GM19240 (cell line): Measurements from ENCODE around the gene IL33.

Experiments used
- DNase-seq: peaks from one replicate; pipeline ENCODE4 v3.0.0; 2011; ENCODE audit warnings: low spot score; ENCODE audit not compliant: insufficient read length

IL33 gene

DNA sequence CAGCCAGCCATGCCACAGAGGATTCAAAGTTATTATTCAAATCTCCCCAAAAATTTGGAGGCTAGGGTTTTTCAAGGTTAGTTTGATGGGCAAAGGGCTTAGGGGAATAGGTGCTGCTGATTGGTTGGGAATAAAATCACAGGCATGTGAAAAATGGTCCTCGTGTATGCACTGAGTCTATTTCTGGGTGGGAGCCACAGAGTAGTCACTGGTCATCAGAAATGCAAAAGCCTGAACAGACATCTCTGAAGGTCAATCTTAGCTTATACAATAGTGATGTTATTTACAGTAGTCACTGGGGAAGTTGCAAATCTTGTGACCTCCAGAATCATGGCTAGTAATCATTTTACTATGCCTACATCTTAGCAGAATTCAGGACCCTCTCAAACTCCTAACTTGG is 1.3 kb downstream of the IL33 start:
- DNase-seq = no peak

DNA sequence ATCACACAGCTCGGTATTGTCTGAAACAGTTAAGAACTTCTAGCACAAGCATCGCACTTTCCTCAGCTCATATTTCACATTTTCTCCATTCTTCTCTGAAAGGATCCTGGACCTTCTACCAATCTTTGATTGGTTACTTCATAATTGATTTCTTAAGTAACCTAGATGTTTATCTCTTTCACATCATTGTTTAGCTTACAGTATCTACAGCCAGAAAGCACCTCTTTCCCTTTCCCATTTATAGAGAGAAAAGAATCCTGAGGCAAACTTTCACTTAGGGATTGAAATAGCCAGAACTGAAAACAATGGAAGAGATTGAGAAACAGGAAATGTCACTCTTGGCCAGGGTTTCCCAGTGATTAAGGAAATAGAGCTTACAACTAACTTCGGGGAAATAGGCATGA is 2.5 kb downstream of the IL33 start:
- DNase-seq = no peak

DNA sequence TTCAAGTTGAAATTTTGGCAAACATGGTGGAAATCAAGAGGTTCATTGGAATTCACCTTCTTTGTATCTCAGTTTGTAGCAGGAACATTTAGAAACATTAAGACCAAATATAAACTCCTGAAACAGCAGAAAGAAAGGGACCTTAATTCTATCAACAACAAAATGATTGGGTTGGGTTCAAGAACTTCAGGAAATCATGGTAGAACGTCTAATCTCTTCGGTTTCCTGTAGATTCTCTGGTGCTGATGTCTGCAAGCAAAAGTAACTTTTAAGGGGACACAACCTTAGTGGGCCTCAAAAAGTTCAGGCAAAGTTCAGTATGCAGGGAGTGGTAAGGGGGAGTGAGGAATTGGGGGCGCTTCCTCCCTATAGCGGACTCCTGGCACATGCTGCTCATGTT is 3.4 kb downstream of the IL33 start:
- DNase-seq = no peak

DNA sequence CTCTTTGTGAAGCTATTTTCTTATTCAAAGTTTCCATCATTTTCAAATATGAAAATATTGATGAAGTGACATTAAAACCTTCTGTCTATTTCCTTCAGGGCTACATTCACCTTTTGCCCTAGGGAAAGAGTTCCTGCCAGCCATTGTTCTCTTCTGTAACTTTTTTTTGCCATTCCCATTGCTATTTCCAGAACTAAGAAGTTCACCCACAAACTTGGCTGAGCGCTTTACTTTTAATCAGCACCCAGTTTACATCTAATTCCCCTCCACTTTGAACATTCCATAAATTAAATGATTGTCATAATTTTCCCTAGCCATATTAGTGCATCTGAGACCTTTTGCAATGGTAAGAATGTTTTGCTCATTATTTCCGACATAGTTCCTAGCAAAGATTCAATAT is 4.4 kb downstream of the IL33 start:
- no peak for DNase-seq

DNA sequence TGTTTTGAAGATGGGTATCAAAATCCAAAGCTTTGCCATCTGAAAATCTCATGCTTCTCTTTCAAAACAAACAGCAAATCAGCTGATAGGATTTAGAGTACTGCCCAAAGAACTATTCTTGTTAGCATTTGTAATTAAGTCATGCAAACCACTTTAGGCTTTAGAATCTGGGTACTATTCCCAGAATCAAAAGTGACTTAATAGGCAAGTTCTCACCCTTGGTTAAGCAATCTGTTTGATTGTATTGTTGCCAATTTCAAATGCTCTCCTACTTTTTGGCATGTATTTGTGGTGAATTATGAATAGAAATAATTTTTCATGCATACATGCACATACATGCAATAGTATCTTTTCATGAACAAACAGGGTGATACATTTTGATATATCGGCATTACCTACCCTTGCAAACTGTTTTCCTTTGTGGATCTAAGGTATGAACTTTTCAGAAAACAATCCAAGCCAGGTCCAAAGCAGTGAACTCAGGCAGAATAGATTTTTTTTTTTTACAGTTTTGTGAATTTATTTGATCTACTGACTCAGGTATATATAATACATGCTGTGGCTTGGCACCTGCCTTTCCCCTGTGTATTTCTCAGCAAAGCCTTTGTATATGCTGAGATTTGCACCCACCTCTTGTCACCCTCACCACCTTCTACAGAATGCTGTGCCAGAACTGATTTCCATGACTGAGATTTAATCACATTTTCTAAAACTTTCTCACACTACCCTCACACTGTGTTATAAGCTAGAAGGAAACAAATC is 9.0 kb downstream of the IL33 start:
- no peak for DNase-seq

DNA sequence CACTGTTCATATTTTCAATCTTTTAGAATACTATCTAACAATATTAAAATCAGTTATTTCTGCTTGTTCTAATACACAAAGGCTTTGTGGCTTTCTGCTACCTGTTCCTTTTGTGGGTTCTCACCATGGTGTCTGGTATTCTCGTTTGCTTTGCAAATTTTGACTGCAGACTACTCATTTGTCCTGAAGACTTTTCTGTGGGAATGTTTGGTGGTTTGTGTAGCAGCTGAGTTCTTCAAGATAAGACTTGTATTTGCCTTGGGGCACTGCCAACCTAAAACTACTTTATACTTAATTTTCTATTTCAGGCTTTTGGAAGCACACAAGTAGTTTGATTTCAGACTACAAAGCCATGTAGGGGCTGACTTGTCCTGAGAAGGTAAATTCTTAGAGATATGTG is 11.1 kb downstream of the IL33 start:
- DNase-seq = no peak

DNA sequence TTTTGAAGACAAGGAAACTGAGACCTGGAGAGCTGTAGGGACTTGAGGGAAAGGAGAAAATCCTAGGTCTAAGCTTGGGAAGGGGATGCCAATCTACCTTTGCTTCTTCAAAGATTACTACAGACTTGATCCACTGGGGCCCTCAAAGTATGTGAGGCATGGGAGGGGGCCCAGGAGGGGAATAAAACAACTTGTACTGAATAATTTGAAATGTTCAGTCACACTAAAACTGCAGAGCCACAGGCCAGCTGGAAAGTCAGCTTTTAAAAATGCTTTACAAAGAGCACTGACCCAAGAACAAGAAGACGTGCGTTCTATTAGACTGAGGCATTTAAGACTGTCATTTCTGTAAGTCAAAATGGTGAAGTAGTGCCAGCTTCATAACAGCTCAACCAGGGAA is 13.6 kb downstream of the IL33 start:
- DNase-seq = no peak

DNA sequence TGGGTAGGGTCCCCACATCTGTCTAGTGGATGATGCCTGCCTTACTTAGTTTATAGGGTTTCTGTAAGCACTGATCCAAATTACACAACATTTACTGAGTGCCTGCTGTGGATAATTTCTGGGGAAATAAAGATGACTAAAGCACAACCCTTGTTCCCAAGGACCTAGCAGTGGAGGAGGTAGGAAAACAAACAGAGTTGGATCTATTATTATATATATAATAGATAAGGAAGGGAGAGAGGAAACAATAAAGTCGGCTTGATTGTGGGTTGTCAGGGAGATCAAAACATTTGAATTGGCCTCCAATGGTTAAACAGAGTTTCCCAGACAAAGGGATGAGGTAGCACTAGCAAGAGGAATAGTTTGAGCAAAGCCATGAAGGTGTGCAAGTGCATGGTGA is 14.0 kb downstream of the IL33 start:
- DNase-seq = no peak

DNA sequence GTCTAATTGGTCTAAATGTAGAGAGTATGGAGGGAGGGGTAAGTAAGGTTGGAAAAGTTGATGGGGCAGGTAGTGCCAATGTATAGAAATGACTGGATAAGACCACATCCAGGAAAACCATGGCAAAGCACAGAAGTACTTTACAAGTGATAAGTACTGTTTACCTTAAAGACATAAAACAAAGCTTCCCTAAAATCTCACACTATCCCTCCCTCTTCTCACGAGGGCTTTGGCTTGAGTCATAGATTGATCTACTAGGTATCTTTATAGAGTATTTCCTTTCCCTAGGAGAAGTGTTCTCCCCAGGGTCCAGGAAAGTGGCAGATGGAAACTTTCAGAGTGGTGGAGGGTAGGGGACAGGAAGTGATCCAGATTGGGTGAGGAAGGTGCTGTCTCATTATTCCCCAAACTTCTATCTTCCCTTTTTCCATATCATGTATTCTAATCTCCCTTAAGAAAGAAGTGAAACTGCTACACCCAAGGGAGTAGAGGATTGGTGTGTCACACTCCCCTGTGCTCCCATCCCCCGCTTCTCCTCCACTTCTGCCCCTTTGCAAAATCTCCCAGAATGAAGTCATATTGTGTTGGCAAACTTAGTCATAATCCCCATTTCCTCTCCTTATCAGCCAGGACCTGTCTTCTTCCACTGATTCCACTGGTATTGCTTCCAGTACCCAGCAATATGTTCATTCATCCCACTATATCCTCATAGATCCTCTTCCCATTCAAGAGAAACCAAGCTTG is 14.6 kb downstream of the IL33 start:
- no peak for DNase-seq

DNA sequence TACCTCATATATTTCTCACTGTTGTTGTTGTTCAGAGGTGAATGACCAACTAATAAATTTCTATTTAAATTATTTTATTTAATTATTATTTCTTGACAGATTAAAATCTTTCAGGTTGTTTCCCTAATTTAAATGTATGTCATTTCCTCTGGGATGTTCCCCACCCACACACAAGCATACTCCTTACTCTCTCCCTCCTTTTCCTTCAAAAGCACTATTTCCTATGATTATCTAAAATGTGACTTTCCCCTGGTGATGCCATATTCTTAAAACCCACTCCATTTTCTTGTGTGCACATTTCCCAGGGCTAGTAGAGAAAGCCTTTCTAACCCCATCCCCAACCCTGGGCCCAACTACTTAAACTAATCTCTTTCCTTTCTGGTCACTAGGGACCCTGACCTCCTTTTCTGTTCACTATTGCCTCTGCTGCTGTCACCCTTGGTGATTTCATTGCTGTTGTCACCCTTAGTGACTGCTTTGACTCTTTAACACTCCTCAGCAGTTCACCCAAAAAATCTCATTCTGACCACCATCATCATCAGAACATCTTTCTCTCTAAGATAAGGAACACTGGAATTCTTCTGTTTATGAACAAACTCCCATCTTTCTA is 16.8 kb downstream of the IL33 start:
- DNase-seq = no peak

DNA sequence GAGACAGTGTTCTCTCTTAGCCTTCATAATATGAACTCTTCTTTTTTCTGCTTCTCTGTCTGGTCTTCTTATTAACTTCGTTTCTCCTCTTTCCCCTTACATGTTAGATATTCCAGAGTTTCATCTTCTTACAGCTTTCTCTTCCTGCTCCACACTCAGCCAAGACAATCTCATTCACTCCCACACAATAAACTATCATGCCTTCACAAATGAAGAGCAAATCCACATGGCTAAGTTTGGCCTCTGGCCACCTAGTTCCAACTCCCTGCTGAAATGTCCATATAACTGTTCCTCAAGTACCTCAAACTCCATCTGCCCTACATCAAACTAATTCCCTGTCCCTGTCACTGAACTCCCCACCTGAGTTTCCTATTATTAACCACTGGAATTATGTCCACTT is 18.4 kb downstream of the IL33 start:
- DNase-seq = no peak

DNA sequence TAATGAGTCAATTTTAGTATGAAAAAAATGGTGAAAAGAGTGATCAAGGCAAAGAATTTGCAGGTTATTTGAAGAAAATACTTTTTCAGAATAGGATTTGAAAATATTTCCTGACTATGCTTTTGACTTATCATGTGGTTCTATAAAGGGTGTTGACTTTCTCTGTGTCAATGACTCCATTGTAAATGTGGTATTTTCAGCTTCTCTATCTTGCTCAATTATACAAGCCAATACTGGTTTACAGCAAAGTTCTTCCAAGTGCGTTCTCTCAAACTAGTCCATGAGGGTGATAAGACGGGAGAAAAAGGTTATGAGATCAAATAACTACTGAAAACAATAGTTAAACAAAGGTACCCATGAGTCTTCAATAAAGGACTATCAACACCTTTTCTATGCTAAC is 21.7 kb downstream of the IL33 start:
- no peak for DNase-seq

DNA sequence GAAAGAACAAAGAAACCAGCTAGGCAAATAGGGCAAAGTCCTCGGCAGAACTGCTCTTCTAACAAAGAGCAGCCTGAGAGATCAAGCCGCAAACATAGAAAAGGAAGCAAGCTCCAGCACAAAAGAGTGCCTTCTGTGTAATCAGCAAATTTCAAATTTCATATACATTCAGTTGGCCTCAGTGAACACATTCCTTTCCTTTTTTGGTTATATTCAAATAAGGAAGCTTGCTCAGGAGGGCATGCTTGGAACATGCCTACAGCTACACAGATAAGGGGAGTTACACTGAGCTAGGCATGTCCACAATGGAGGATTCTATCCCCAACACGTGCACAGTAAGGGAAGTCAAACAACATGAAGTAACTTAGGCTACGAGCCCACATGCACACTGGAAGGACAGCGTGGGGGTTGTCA is 23.4 kb downstream of the IL33 start:
- DNase-seq = no peak

DNA sequence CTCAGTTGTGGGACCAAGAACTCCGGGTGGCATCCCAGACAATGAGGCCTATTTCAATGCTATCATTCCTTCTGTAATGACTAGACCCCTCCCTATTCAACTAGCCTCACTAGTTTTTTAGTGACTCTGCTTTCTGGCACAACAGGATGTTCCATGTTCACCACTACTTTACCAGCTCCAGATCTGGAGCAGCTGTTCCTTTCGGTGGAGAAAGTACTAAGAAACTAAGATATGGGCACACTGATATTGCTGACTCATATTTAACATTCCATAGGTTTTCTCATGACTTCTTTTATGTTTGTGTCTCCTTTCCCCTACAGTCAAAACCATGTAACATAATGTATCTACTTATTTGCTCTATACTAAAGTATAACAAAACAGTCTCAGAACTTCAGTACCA is 24.1 kb downstream of the IL33 start:
- DNase-seq = no peak

DNA sequence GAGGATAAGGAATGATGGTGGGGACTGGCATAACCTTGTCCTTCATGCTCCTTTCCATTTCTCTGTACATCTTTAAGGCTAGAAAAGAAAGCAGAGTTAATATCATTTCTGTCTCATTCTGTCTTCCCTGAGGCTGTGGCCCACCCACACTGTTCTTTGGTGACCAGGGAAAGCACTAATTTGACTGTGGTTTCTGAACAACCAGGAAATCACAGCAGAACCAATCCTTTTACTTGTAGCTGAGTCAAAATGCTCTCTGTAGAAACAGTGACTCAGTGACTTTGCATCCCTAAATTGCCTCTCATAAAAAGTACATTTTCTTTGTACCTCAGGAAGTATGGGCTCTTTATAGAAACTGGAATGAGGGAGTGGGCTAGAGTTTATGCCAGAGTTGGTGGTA is 28.1 kb downstream of the IL33 start:
- peak; percentile 14 for DNase-seq

DNA sequence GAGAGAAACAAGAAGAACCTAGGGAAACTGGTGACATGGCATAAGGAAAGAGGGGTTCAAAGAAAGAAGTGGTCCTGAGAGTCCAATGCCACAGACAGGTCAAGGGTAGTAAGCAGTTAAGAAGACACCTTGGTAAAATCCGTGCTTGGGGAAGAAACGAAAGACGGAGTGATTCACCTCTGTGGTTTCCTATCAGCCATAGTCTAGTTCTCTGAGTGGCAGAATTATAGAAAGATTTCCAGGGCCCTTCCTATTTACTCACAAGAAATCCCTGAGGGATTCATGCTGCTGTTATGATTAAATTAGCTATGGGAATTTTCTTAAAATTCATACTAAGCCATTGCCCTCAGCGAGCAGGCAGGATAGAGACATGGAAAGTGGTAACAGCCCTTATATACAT is 31.7 kb downstream of the IL33 start:
- DNase-seq = no peak

DNA sequence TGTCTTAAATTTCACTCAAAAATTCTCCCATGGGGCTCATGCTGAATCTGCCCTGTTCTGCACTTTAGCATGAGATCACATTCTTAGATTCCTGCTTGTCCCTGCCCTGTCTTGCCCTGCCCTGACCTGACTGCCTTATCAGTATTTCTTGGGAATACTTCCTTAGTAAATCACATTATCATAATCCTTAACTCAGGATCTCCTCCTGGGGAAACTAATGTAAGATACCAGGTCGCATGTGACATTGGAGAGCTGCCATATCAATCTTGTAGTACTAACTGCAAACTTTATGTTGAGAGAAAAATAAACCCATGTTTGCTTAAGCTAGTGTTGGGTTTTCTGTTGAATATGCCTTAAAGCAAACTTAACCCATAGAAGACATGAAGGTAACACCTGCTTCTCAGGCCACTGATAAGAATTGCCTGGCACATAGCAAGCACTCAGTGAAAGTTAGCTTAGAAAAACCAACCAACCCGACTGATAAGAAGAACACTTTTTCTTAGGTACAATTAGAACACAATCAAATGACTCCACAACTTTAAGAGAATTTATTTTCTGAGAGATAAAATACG is 53.3 kb downstream of the IL33 start:
- no peak for DNase-seq

DNA sequence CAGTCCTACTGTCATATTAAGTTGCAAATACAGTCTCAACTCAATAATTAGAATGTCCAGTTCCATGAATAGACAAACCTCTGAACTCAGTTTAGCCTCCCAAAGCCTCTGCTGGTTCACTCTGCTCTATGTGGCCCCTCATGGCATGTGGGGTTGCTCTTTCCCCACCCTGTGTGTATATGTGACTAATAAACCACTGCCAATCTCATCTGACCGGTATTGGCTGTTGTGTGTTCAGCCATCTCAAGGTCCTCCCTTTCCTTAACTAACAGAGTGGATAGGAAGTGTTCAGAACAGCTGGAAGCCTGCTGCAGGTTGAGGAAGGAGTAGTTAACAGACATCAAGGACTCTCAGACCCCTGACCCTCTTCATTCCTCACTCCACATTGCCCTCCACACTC is 55.3 kb downstream of the IL33 start:
- no peak for DNase-seq

DNA sequence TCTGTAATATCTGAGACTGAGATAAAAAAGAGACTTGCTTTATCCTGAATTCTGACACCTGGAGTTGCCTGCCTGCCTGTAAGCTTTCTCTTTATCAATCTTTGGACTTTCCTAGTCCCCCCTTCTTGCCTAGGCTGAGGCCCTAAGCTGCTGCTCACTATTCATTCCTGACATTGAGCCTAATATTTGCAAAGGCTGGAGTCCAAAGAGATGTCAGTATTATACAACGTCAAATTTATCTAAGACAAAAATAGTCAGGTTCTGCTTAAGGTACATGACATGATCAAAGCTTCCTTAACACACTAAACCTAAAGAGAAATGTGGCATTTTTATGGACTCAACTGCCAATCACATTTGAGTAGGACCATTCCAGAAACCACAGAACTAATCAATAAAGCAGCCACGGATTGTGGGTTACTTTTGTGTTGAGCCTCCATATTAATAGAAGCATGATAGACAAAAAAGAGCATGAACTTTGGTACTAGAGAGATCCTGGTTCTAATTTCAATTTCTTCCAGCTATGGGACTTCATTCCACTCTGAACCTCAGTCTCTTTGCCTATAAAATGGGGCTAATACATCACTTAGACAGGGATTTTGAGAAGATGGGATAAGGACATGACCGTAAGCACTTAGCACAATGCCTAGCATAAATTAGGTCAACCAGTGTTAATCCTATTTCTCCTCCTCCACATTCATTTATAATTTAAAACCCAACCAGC is 56.1 kb downstream of the IL33 start:
- DNase-seq = no peak

DNA sequence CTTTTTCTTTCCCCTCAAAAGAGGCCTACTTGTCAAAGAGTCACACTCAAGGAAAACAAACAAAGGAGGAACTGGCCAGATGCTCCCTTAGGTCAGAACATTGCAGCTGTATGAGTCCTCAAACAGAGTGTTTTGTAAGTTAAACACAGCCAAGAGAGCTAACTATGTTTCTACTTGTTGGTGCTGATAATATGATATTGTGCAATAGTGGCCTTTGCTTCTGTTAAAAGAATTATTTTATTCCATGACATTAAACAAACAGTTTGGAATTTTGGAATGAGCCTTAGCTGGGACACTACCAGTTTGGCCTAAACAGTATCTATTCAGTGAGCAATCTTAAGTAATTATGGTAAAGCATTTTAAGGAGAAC is 56.6 kb downstream of the IL33 start:
- no peak for DNase-seq

DNA sequence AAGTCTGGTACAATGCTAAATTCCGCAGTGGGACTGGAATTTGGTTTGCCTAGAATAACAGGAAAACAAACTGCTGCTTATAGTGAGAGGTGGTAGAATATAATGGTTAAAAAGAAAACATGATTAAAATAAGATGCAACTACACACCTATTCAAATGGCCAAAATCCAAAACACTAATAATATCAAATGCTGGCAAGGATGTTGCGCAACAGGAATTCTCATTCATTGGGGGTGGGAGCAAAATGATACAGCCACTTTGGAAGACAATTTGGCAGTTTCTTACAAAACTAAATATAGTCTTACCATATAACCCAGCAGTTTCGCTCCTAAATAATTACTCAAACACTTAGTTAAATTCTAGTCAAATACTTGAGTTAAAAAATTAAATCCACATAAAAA is 61.8 kb downstream of the IL33 start:
- DNase-seq = no peak

DNA sequence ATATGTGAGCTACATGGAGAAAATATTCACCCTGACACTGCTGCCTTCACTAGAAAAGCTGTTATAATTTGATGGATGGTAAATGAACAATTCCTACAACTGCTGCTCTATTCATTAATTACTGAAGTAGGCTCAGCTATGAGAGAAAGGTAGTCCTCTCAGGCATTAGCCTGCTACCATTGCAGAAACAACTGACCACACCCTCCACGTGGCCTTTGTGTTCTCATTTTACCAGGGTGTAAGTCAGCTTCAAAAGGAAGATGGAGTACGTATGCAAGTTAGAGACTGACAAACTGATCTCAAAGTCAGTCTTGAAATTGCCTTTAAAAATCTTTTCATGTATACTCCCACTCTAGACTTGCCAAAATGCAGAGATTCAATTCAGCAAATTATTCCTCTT is 86.3 kb downstream of the IL33 start:
- DNase-seq = no peak
